ENCODE measurements around the gene DNAH3. TPM values are rescaled to one million over a fixed set of nuclear protein-coding genes. Genes with fewer than 3 reads are reported as not detected.

Gene DNAH3
- total RNA-seq, 1 experiment from 2014 or later, result 0.15 TPM

DNA sequence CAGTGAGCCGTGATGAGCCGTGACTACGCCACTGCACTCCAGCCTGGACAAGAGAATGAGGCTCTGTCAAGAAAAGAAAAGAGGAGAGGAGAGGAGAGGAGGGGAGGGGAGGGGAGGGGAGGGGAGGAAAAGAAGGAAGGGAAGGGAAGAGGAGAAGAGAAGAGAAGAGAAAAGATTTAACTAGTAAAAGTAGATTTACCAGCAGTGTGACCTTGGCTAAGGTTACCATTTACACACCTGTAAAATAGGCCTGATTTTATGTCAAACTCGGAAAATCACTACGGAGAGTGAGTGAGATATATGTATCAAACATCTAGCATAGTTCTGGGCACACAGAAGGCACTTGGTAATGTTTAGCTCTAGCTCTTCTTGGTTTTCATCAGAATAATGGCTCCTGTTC lies 140.8 kb downstream of the DNAH3 start:
- no peaks in the 10 kb centered on the region for H3K9me2 ChIP-seq (ENCODE audit: insufficient read depth)
- no peaks in the 10 kb centered on the region for H3K36me3 ChIP-seq (ENCODE audit: control insufficient read depth in 1 of 2, insufficient read depth in 2 of 2, low read length in 2 of 2)
- no peaks in the 10 kb centered on the region for H3K9me3 ChIP-seq (ENCODE audit: control insufficient read depth in 1 of 2, insufficient read depth in 1 of 2, low read depth in 1 of 2, low read length in 2 of 2)
- no peak overlapping the region for H3K4me3 ChIP-seq (replicated peaks in 1 of 2; ENCODE audit: low read depth in 1 of 2, low read length in 2 of 2)
- no peak for DNase-seq (ENCODE audit: low read depth, low spot score)
- ChIA-PET RAD21 (ENCODE audit: low non-redundant PET in 1 of 2, low total read pairs in 2 of 2, uncharacterized antibody in 2 of 2, unreplicated experiment in 2 of 2) (no interaction called here), POLR2A (no interaction called here), CTCF (interaction anchor here (0.8 kb wide), 1 partner anchor 8 kb away, joined by 3 read pairs; no protein-coding TSS in a partner anchor)
- H3K27ac ChIP-seq (ENCODE audit: low read depth, low read length), result no peak overlapping the region
- no peaks in the 10 kb centered on the region for H3K4me1 ChIP-seq (ENCODE audit: control insufficient read depth in 1 of 2, insufficient read depth in 2 of 2, low read length in 2 of 2)
- H3K79me2 ChIP-seq (ENCODE audit: insufficient read depth, low read length), result no peaks in the 10 kb centered on the region
- H2AFZ ChIP-seq (ENCODE audit: low read depth, low read length, poor library complexity, severe bottlenecking), result no peak overlapping the region
- H3K4me2 ChIP-seq (ENCODE audit: low read length), result no peak overlapping the region
- no peaks in the 10 kb centered on the region for H4K20me1 ChIP-seq (ENCODE audit: insufficient read depth)
- BruUV-seq (replicated peaks), result no TSS peak
- intact Hi-C loops (cut with micrococcal nuclease), result no loop called here
- no peak overlapping the region for H3K9ac ChIP-seq (ENCODE audit: low read length)
- no peak for TF ChIP-seq SIN3A (IDR thresholded peaks at IDR 0.05; ENCODE audit: low read depth)
- no peak for TF ChIP-seq FOSL1 (IDR thresholded peaks at IDR 0.05; ENCODE audit: low read depth)
- TF ChIP-seq RAD21 (IDR thresholded peaks at IDR 0.05; ENCODE audit: low read depth), result no peak
- no peak for TF ChIP-seq EZH2 (IDR thresholded peaks at IDR 0.05)
- TF ChIP-seq, protein P1, sequence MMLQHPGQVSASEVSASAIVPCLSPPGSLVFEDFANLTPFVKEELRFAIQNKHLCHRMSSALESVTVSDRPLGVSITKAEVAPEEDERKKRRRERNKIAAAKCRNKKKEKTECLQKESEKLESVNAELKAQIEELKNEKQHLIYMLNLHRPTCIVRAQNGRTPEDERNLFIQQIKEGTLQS (IDR thresholded peaks at IDR 0.05), result no peak
- TF ChIP-seq POLR2AphosphoS5 (IDR thresholded peaks at IDR 0.05; ENCODE audit: low read depth, low read length), result no peak
- TF ChIP-seq, protein P2, sequence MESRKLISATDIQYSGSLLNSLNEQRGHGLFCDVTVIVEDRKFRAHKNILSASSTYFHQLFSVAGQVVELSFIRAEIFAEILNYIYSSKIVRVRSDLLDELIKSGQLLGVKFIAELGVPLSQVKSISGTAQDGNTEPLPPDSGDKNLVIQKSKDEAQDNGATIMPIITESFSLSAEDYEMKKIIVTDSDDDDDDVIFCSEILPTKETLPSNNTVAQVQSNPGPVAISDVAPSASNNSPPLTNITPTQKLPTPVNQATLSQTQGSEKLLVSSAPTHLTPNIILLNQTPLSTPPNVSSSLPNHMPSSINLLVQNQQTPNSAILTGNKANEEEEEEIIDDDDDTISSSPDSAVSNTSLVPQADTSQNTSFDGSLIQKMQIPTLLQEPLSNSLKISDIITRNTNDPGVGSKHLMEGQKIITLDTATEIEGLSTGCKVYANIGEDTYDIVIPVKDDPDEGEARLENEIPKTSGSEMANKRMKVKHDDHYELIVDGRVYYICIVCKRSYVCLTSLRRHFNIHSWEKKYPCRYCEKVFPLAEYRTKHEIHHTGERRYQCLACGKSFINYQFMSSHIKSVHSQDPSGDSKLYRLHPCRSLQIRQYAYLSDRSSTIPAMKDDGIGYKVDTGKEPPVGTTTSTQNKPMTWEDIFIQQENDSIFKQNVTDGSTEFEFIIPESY (IDR thresholded peaks at IDR 0.05; ENCODE audit: extremely low read depth, insufficient replicate concordance, low read length), result no peak
- TF ChIP-seq ZNF274 (IDR thresholded peaks at IDR 0.05; ENCODE audit: low read depth, low read length), result no peak
- TF ChIP-seq, protein P3, sequence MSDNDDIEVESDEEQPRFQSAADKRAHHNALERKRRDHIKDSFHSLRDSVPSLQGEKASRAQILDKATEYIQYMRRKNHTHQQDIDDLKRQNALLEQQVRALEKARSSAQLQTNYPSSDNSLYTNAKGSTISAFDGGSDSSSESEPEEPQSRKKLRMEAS (IDR thresholded peaks at IDR 0.05), result no peak
- TF ChIP-seq CBX3 (IDR thresholded peaks at IDR 0.05; ENCODE audit: low read depth), result no peak
- TF ChIP-seq YY1 (IDR thresholded peaks at IDR 0.05; ENCODE audit: extremely low read depth, insufficient replicate concordance, low read depth, low read length), result no peak
- TF ChIP-seq CEBPB (IDR thresholded peaks at IDR 0.05; ENCODE audit: low read depth), result no peak
- no peak for TF ChIP-seq ELF1 (IDR thresholded peaks at IDR 0.05; ENCODE audit: borderline replicate concordance, low read depth)
- TF ChIP-seq EGR1 (IDR thresholded peaks at IDR 0.05; ENCODE audit: low read depth), result no peak
- ATAC-seq, result no peak
- no peaks in the 10 kb centered on the region for H3K27me3 ChIP-seq (ENCODE audit: insufficient read depth, low read length)
